GM18858 (cell line): ENCODE results near the gene EBI3.
"Not testable (repeated sequence)": the region's sequence is repeated elsewhere in the genome, so short reads cannot be mapped to it uniquely, and the experiment has no call there.

Experiments used
- ATAC-seq: cut with Tn5 transposase; IDR thresholded peaks from one replicate; pipeline ENCODE4 v1.9.1; 2021; ENCODE audit not compliant: unreplicated experiment

EBI3 gene

DNA sequence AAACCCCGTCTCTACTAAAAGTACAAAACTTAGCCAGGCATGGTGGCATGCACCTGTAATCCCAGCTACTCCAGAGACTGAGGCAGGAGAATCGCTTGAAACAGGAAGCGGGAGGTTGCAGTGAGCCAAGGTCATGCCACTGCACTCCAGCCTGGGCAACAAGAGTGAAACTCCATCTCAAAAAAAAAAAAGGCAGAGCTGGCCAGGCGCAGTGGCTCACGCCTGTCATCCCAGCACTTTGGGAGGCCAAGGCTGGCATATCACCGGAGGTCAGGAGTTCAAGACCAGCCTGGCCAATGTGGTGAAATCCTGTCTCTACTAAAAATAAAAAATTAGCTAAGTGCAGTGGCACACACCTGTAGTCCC lies 45.0 kb downstream of the EBI3 start:
- not testable (repeated sequence) for ATAC-seq

DNA sequence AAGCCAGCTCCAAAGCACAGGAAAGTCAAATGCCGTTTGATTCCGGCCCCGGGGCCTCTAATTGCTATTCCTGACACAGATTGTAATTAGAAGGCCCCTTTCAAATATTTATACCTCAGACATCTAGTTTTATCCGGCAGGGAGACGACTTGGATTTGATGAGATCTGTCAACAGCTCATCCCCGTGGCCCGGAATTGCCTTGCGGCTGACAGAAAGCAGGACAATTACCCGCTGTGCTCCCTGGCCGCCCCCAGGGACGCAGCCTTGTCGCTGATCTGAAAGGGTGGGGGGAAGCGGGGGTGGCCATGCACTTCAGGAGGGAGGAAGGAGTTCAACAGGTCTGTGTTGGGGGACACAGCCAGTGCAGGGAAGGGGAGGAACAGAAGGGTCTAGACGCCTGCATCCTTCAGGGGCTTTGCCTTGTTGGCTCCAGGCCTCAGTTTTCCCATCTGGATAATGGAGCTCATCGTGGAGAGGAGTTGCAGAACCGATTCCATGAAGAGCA lies 47.9 kb downstream of the EBI3 start:
- ATAC-seq = no peak

DNA sequence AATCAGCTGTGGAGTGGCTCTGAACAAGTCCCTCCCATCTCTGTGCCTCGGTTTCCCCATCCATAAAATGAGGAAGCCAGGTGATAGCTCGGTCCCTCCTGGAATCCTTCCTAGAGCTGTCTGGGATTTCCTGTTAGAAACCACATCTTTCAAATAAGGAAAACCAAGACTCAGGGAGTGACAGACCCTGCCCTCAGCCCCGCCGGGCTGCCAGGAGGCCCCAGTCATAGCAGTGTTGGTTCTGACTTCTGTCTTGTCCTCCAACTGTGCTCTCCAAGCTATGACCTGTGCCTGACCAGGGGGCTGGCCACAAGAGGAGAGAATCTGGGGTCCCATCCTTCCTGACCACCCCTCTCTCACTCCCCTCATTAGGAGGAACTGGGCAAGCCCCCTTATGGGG lies 48.7 kb downstream of the EBI3 start:
- no peak for ATAC-seq

DNA sequence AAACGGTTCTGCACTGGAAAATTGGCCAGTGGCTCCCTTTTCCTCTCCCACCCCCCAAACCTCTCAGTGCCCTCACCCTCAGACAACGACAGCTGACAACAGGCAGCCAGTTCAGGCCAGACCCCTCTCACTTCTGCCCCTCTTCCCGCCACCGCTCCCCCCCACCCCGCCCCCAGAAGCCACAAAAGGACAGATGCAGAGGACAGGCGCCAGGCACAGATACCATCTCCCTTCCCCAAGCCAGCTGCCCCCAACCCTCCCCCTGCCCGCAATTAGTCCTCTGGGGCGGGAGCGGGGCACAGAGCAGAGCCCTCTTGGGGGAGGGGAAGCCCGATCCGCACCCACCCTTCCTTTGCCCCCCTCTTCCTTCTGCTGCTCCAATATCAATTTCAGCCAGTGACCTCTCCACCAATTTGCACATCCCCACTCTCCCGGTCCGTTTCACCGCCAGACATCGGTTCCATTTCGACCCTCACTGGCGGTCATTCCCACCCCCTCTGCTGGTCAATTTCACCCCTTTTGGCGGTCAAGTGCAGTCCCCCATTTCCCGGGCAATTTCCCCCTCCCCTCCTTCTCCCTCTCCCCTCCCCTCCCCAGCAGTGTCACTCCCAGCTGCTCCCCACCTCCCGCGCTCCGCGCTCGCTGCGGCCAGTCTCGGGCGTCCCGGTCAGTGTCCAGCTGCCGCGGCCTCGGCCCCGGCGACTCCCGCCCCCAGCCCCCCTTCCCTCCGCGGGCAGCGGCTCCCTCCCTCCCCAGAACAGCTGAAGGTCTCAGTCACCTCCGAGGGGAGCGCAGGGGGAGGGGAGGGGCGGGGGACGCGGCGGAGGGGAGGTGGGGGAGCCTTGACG lies 49.3 kb downstream of the EBI3 start, which contains the start of gene SHD:
SHD (plus strand) TSS at position 848 of the 848 bp plus-strand sequence. CDS start 798 bp downstream, outside the sequence.
- no peak for ATAC-seq

DNA sequence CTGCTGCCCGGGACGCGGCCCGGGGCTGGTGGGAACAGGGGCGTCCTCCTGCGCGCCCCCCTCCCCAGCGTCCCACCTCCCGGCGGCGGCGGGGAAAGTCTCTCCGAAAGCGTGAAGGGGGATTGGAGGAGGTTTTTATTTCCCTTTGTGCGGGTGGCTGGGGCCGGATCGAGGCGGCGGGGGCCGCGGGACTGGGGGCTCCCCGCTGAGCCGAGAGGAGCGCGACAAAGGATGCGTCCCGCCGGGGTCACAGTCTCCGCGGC lies 49.9 kb downstream of the EBI3 start:
- no peak for ATAC-seq

DNA sequence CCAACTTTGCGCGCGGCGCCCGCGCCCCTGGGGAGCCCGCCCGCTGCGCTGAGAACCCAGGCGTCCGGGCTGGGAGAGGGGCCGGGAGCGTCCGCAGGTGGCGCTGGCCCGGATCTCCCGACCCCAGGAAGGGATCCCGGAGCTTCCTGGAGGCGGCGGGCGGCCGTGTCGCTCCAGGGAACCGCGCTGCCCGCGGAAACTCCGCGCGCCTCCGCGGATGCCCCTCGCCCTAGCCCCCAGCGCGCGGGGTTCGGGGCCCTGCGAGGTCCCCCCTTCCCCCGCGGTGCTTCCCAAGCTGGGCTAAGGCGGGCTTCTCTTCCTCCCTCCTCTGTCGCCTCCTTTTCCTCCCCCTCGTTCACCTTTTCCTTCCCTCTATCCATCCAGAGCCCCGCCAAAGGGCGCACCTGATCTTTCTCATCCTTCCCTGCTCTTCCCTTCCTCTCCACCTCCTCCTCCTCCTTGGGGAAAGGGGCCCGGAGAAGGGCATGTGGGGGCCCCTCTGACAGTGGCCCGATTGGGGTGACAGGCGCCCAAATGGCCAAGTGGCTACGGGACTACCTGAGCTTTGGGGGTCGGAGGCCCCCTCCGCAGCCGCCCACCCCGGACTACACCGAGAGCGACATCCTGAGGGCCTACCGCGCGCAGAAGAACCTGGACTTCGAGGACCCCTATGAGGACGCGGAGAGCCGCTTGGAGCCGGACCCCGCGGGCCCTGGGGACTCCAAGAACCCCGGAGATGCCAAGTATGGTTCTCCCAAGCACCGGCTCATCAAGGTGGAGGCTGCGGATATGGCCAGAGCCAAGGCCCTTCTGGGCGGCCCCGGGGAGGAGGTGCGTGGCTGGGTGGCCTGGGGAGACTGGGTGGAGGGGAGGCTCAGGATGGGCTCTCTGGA lies 50.5 kb downstream of the EBI3 start:
- no peak for ATAC-seq

DNA sequence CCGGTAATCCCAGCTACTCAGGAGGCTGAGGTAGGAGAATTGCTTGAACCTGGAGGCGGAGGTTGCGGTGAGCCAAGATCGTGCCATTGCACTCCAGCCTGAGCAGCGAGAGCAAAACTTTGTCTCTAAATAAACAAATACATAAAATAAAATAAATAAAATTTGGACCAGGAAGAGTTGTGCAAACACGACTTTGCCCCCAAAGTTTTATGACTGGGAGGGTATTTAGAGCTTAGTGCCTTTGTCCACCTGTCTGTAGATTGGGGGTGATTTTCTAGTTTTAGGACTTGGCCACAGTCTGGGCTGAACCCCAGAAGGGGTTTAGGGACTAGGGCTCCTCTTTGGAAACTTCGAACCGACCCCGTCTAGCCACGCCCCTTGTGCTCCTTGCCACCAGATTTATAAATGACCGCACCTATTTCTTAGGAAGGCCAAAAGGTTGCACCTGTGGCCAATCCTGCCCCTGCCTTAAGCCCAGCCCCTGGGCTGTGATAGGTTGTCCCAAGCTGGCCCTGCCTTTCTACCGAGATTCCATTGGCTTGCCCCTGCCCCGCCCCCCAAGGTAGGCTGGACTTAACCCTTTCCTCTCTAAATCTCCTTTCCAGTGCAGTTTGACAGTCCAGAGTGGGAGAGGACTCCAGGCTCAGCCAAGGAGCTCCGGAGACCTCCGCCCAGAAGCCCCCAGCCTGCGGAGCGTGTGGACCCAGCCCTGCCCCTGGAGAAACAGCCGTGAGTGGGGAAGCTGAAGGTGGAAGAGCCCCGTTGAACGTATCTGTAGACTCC lies 55.0 kb downstream of the EBI3 start:
- ATAC-seq = no peak

DNA sequence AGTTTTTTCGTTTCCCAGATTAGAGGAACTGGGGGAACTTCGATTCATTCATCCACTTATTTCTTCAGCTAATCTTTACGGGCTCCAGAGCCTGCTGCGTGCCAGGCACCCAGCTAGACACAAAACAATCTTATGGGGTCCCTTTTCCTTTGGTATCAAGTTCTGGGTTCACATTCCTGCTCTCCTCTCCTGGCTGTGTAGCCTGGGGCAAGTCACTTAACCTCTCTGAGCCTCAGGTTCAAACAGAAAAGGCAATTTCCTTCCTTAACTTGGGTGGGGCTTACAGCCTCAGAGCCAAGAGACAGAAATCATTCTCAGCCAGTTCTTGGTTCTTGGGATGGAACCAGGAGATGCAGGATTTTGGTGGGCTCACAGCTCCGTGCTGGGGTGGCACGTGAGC lies 55.7 kb downstream of the EBI3 start:
- no peak for ATAC-seq

DNA sequence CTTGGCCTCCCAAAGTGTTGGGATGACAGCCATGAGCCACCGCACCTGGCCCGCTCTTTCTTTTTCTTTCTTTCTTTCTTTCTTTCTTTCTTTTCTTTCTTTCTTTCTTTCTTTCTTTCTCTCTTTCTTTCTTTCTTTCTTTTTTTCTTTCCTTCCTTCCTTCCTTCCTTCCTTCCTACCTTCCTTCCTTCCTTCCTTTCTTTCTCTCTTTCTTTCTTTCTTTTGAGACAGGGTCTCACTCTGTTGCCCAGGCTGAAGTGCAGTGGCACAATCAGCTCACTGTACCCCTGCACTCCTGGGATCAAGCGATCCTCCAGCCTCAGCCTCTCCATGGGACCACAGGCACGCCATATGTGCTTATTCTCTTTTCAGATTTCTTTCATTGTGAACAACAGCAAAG lies 56.8 kb downstream of the EBI3 start:
- ATAC-seq = not testable (repeated sequence)
